Hematopoietic multipotent progenitor cell (in vitro differentiated cells): ENCODE data around the gene PLCB4. TPM values are rescaled to one million over a fixed set of nuclear protein-coding genes. Genes with fewer than 3 reads are reported as not detected.

Experiments
- DNase-seq, 3 donors: peaks; one replicate each; pipeline ENCODE4 v3.0.0-alpha.2; 2011 to 2015; ENCODE audit warnings: low read depth in 2 of 3, low spot score in 2 of 3
- total RNA-seq: library from RNA; depleted of rRNA; stranded (reverse); fragments of >200 nt; gene quantifications from one replicate; pipeline ENCODE4 v1.2.3, GENCODE V29; 2012

The PLCB4 gene
- total RNA-seq, 1 donor: 11.0 TPM

GRCh38 chr20:9506280-9506821 lies 437.5 kb downstream of the PLCB4 start:
- DNase-seq: no peak

GRCh38 chr20:9506964-9507369 lies 438.1 kb downstream of the PLCB4 start:
- DNase-seq: no peak

GRCh38 chr20:9507544-9508239 lies 438.8 kb downstream of the PLCB4 start:
- DNase-seq: no peak

DNA sequence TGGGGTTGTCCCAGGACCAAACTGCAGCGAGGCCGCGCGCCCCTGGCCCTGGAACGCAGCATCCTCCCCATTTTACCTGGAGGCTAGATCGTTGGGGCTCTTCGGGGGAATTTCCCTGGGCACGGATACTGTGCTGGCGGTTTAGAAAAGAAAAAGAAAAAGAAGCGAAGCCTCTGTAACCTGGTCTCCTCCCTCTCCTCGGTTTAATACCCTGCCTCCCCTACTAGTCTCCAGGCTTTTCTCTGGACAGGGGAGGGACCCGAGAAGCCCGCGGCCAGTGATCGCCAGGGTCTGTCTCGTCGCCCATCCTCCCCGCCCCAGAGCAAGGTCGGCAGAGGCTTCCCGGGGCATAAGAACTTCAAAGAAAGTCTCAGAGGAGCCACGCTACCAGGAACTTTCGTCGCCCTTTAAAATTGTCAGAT lies 439.4 kb downstream of the PLCB4 start:
- no peak for DNase-seq

GRCh38 chr20:9508696-9509178 lies 439.9 kb downstream of the PLCB4 start:
- no peak for DNase-seq

- no peak for DNase-seq
These were observed 440.4 kb downstream of the PLCB4 start for GRCh38 chr20:9509246-9509645.

DNA sequence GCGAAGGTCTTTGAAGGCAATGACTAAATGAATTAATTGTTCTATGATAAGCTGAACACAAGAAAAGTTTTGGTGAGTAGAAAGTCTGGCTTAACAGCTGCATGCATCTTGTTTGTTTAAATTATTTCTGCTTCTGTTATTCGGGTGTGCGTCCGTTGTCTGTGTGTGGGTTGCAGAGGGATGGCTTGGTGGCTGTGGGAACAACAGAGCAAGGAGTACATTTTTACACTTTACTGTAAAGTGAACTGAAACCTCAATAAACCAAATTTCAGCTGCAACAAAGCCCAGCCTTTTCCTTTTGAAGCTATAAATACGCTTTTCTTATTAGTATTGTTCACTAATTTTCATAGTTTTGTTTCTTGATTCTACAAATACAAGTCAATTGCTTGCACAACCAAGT lies 442.0 kb downstream of the PLCB4 start:
- DNase-seq: no peak

DNA sequence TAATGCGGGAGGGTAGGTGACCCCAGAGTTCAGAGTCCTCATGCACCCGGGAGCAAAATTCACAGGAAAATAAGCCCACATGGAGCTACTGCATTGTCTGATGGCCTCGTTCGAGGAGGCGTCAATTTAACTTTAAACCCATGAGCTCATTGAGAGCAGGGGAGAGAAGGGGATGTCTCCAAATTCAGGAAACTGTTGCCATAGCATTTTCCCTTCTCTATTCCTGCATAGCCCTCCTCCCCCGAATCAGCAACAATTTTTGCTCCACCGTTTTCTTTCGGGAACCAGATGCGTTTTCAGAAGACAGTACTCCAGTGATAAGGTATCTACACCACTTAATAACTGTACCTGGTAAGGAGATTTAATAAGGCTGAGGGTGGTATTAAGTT lies 445.2 kb downstream of the PLCB4 start:
- no peak for DNase-seq

- DNase-seq: peak in 2 of 3 donors; percentile 53 to 61
These were observed 445.8 kb downstream of the PLCB4 start, which contains the start of gene LAMP5 for GRCh38 chr20:9514461-9515213. LAMP5 (plus strand) TSS chr20:9514590; CDS start chr20:9514853, 263 bp downstream.

DNA sequence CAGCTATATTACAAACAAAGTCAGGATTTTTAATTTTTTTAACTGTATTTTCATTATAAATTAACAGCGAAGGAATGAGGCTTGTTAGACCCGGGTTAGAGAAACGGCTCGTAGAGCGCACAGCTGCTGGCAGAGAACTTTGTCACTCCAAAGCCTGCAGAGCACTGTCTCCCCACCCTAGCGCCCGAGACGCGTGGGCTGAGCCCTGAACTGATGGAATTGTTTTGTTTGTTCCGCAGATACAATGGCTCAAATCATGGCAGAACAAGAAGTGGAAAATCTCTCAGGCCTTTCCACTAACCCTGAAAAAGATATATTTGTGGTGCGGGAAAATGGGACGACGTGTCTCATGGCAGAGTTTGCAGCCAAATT lies 446.3 kb downstream of the PLCB4 start:
- no peak for DNase-seq

DNA sequence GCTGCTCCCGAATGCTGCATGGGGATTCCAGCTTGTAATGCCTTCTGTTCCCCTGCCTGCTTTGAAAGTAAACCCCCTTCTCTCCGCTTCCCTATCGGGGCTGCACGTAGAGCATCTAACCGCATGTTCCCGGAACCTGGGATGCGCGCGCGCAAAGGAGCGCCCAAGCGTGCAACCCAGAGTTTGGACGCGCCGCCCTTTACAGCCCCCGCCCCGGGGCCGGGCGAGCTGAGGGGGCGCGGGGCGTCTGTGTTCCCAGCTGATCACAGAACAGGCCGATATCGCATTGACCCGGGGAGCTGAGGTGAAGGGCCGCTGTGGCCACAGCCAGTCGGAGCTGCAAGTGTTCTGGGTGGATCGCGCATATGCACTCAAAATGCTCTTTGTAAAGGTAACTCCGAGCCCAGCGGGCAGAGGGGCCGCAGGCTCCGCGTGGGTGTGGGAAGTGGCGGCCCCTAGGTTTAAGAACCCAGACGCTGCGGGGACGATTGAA lies 446.9 kb downstream of the PLCB4 start:
- DNase-seq: no peak

GRCh38 chr20:9516234-9516871 lies 447.5 kb downstream of the PLCB4 start:
- no peak for DNase-seq

DNA sequence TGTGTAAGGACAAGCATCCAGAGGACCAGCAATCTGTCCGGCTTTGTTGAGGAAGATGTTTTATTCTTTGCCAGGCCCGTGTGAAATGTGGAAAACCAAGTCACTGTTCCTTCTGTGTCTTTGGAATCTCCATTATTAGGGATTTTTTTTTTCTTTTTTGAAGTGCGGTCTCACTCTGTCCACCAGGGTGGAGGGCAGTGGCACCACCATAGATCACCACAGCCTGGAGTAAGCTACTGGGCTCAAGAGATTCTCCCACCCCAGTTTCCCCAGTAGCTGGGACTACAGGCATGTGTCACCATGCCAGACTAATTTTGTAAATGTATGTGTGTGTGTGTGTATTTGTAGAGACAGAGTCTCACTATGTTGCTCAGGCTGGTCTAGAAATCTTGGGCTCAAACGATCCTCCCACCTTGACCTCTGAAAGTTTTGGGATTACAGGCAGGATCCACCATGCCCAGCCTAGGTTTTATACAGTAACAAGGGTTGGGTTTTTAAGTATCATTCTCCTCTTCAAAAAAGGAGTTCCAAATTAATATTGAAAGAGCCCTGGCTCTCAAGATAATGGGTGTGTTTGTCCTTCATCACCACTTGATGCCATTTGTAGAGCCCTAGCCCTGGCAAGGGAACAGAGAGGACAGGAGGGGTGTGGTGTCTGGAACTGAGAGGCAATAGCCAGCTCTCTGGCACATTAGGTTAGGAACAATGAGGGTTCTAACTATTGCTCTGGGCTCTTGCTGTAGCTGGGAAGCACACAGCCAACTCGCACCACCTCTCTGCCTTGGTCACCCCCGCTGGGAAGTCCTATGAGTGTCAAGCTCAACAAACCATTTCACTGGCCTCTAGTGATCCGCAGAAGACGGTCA lies 448.6 kb downstream of the PLCB4 start:
- no peak for DNase-seq

- no peak for DNase-seq
These were observed 449.8 kb downstream of the PLCB4 start for GRCh38 chr20:9518576-9519175.

GRCh38 chr20:9520086-9520485 lies 451.2 kb downstream of the PLCB4 start:
- DNase-seq: no peak

GRCh38 chr20:9523636-9524035 lies 454.7 kb downstream of the PLCB4 start:
- no peak for DNase-seq
